Epithelial cell of proximal tubule (primary cell): Measurements from ENCODE around the gene DPH2. TPM values are rescaled to one million over a fixed set of nuclear protein-coding genes. Genes with fewer than 3 reads are reported as not detected.

Experiments used
- DNase-seq: peaks from one replicate; pipeline ENCODE4 v3.0.0-alpha.2; 2011; ENCODE audit warnings: low read depth
- H3K4me3 ChIP-seq: 2 replicates; pipeline ENCODE4 v1.5.1; 2011; ENCODE audit warnings: low read depth, mild to moderate bottlenecking, low read length
- CTCF ChIP-seq: conservative IDR thresholded peaks from 2 replicates; pipeline ENCODE4 v1.5.1; 2012; ENCODE audit warnings: low read depth, mild to moderate bottlenecking, low read length
- total RNA-seq: library from RNA; depleted of rRNA; stranded (reverse); fragments of >200 nt; gene quantifications from 2 replicates; pipeline ENCODE4 v1.2.3, GENCODE V29; 2015

The DPH2 gene
- total RNA-seq, 1 donor from 2014 or later = 29.5 TPM

- no peak for TF ChIP-seq CTCF
- no peak for DNase-seq
- H3K4me3 ChIP-seq = peak within 1 kb of the TSS; percentile 98
Observed at GRCh38 chr1:43974443-43975248, 4.8 kb downstream of the DPH2 start, which contains the start of gene ATP6V0B. TSS of gene ATP6V0B (plus strand) at chr1:43974960. CDS start at chr1:43975041, 81 bp downstream.

- H3K4me3 ChIP-seq = peak overlapping the region; percentile 98
- no peak for TF ChIP-seq CTCF
- no peak for DNase-seq
Observed at GRCh38 chr1:43975249-43975961, 5.6 kb downstream of the DPH2 start.

- DNase-seq = no peak
- peak; percentile 9 for TF ChIP-seq CTCF
- peak overlapping the region; percentile 98 for H3K4me3 ChIP-seq
Observed at GRCh38 chr1:43976045-43976444, 6.2 kb downstream of the DPH2 start.

GRCh38 chr1:43976890-43977289 is 7.1 kb downstream of the DPH2 start:
- TF ChIP-seq CTCF = no peak
- no peak for DNase-seq
- no peak overlapping the region for H3K4me3 ChIP-seq

GRCh38 chr1:43977376-43978263 is 7.8 kb downstream of the DPH2 start:
- H3K4me3 ChIP-seq = peak overlapping the region; percentile 3
- no peak for DNase-seq
- TF ChIP-seq CTCF = no peak

- TF ChIP-seq CTCF = no peak
- no peak for DNase-seq
- H3K4me3 ChIP-seq = peak overlapping the region; percentile 63
Observed at GRCh38 chr1:43978264-43978550, 8.4 kb downstream of the DPH2 start.
